SK-N-SH (cell line): Measurements from ENCODE around the gene RBM4B. TPM values are rescaled to one million over a fixed set of nuclear protein-coding genes. Genes with fewer than 3 reads are reported as not detected.

Experiments
- CTCF ChIA-PET: fragments of 300-600, 350-600 bp; formaldehyde crosslinking; extraction: SDS; loops from one replicate; lab custom pipeline; 2021; lab: Yijun Ruan, JAX
- POLR2A ChIA-PET: fragments of 350-600 bp; sonication (Branson Sonifier 250); formaldehyde crosslinking; extraction: SDS; loops from one replicate; lab custom pipeline; 2020; ENCODE audit warnings: antibody characterized with exemption, inconsistent platforms; lab: Yijun Ruan, JAX
- DNase-seq: peaks from one replicate; pipeline ENCODE4 v3.0.0; 2012
- H2AFZ ChIP-seq: fragments of 200-600 bp; sonication (generic); 2 replicates; pipeline ENCODE4 v1.8.1; 2016; ENCODE audit warnings: antibody characterized with exemption, mild to moderate bottlenecking, low read depth
- H3F3A ChIP-seq: fragments of 200-600 bp; sonication (generic); replicated peaks from 2 replicates; pipeline ENCODE3; 2016; ENCODE audit warnings: antibody characterized with exemption, mild to moderate bottlenecking; ENCODE audit not compliant: insufficient read depth
- H3K27ac ChIP-seq, 2 experiments: fragments of 200-500 bp in 1 of 2; fragments of 200-600 bp in 1 of 2; sonication (Bioruptor generic) in 1 of 2; sonication (generic), shearing (Covaris generic) in 1 of 2; 2 replicates each; pipeline versions ENCODE4 v1.5.1 to v1.6.1; 2014 to 2016; ENCODE audit warnings: low read depth in 2 of 2, inconsistent platforms in 1 of 2, low read length in 1 of 2, mild to moderate bottlenecking in 1 of 2, mixed read lengths in 1 of 2
- H3K27me3 ChIP-seq: fragments of 200-600 bp; sonication (generic), shearing (Covaris generic); 2 replicates; pipeline ENCODE4 v1.6.1; 2016; ENCODE audit warnings: mixed run types; ENCODE audit not compliant: insufficient read depth
- H3K36me3 ChIP-seq, 2 experiments: fragments of 200-500 bp in 1 of 2; fragments of 200-600 bp in 1 of 2; sonication (Bioruptor generic) in 1 of 2; sonication (generic) in 1 of 2; replicated peaks in 1 of 2; 2 replicates each; pipeline versions ENCODE3 to v1.5.1; 2014 to 2016; ENCODE audit warnings: low read length in 1 of 2, mild to moderate bottlenecking in 1 of 2; ENCODE audit not compliant: insufficient read depth in 2 of 2, control insufficient read depth in 1 of 2
- H3K4me1 ChIP-seq, 2 experiments: fragments of 200-500 bp in 1 of 2; fragments of 200-600 bp in 1 of 2; sonication (Bioruptor generic) in 1 of 2; sonication (generic), shearing (Covaris generic) in 1 of 2; 2 replicates each; pipeline versions ENCODE4 v1.5.1 to v1.6.1; 2014 to 2016; ENCODE audit warnings: low read depth in 1 of 2, low read length in 1 of 2, mixed run types in 1 of 2; ENCODE audit not compliant: insufficient read depth in 2 of 2, control insufficient read depth in 1 of 2
- H3K4me2 ChIP-seq: fragments of 200-600 bp; sonication (generic), shearing (Covaris generic); 2 replicates; pipeline ENCODE4 v1.6.1; 2017; ENCODE audit warnings: mixed run types
- H3K4me3 ChIP-seq, 2 experiments: fragments of 200-500 bp in 1 of 2; fragments of 200-600 bp in 1 of 2; sonication (Bioruptor generic) in 1 of 2; sonication (generic), shearing (Covaris generic) in 1 of 2; 2 replicates each; pipeline versions ENCODE4 v1.5.1 to v1.8.1; 2014 to 2016; ENCODE audit warnings: low read depth in 2 of 2, inconsistent platforms in 1 of 2, low read length in 1 of 2, mild to moderate bottlenecking in 1 of 2, mixed read lengths in 1 of 2, moderate library complexity in 1 of 2
- H3K79me2 ChIP-seq: fragments of 200-600 bp; sonication (generic); 2 replicates; pipeline ENCODE4 v1.8.1; 2017; ENCODE audit warnings: mild to moderate bottlenecking; ENCODE audit not compliant: insufficient read depth
- H3K9ac ChIP-seq: fragments of 200-600 bp; sonication (generic); 2 replicates; pipeline ENCODE4 v1.6.1; 2017; ENCODE audit warnings: mixed run types
- H3K9me2 ChIP-seq: fragments of 200-600 bp; sonication (generic); 2 replicates; pipeline ENCODE4 v1.6.1; 2017; ENCODE audit warnings: mixed run types
- H3K9me3 ChIP-seq: fragments of 200-600 bp; sonication (generic); 2 replicates; pipeline ENCODE4 v1.6.1; 2017; ENCODE audit warnings: mixed run types, mild to moderate bottlenecking, moderate library complexity
- H4K20me1 ChIP-seq: fragments of 200-600 bp; sonication (generic); 2 replicates; pipeline ENCODE4 v1.6.1; 2017; ENCODE audit warnings: mild to moderate bottlenecking, mixed run types; ENCODE audit not compliant: insufficient read depth
- CHD2 ChIP-seq: fragments of 150-350 bp; IDR thresholded peaks from 2 replicates; pipeline ENCODE4 v1.6.1; 2018; ENCODE audit warnings: low read length; ENCODE audit not compliant: partially characterized antibody
- CTCF ChIP-seq: fragments of 200-600 bp; sonication (generic); IDR thresholded peaks from 2 replicates; pipeline ENCODE4 v1.6.1; 2017; ENCODE audit warnings: antibody characterized with exemption, mild to moderate bottlenecking, moderate library complexity
- ELF1 ChIP-seq: IDR thresholded peaks from 2 replicates; pipeline ENCODE4 v1.4.0; 2012
- EP300 ChIP-seq, 2 experiments: IDR thresholded peaks; 2 replicates each; pipeline versions ENCODE4 v1.4.0 to v1.6.1; 2012; ENCODE audit warnings: borderline replicate concordance in 1 of 2, low read depth in 1 of 2, low read length in 1 of 2
- EZH2phosphoT487 ChIP-seq: fragments of 200-600 bp; sonication (generic); IDR thresholded peaks from 2 replicates; pipeline ENCODE4 v1.6.1; 2017; ENCODE audit warnings: low read depth, mixed run types, mild to moderate bottlenecking, antibody characterized with exemption, moderate library complexity, borderline replicate concordance
- FOSL2 ChIP-seq: IDR thresholded peaks from 2 replicates; pipeline ENCODE4 v1.4.0; 2012; ENCODE audit warnings: low read depth, mild to moderate bottlenecking, moderate library complexity, borderline replicate concordance
- FOXM1 ChIP-seq: IDR thresholded peaks from 2 replicates; pipeline ENCODE4 v1.4.0; 2012; ENCODE audit warnings: low read depth, mild to moderate bottlenecking
- GABPA ChIP-seq: IDR thresholded peaks from 2 replicates; pipeline ENCODE4 v1.4.0; 2012; ENCODE audit warnings: low read depth, mild to moderate bottlenecking
- IRF3 ChIP-seq: fragments of 150-350 bp; IDR thresholded peaks from 2 replicates; pipeline ENCODE4 v1.6.1; 2016; ENCODE audit warnings: mild to moderate bottlenecking, low read depth, low read length
- JUND ChIP-seq: IDR thresholded peaks from 2 replicates; pipeline ENCODE4 v1.4.0; 2012
- MEF2A ChIP-seq: IDR thresholded peaks from 2 replicates; pipeline ENCODE4 v1.4.0; 2012; ENCODE audit warnings: low read depth, borderline replicate concordance
- POLR2AphosphoS5 ChIP-seq: IDR thresholded peaks from 2 replicates; pipeline ENCODE4 v1.6.1; 2012; ENCODE audit warnings: low read depth, low read length
- RCOR1 ChIP-seq: fragments of 150-350 bp; IDR thresholded peaks from 2 replicates; pipeline ENCODE4 v1.6.1; 2017; ENCODE audit warnings: antibody characterized with exemption, low read length
- RFX5 ChIP-seq: IDR thresholded peaks from 2 replicates; pipeline ENCODE4 v1.6.1; 2012; ENCODE audit warnings: mild to moderate bottlenecking, improper control_type of control experiment, low read length
- RXRA ChIP-seq: IDR thresholded peaks from 2 replicates; pipeline ENCODE4 v1.4.0; 2012; ENCODE audit warnings: low read depth, mild to moderate bottlenecking, borderline replicate concordance
- SMC3 ChIP-seq: IDR thresholded peaks from 2 replicates; pipeline ENCODE4 v1.6.1; 2012; ENCODE audit warnings: low read depth, low read length, improper control_type of control experiment
- TAF1 ChIP-seq: IDR thresholded peaks from 2 replicates; pipeline ENCODE4 v1.6.1; 2012; ENCODE audit warnings: low read depth, mild to moderate bottlenecking, low read length, moderate library complexity, borderline replicate concordance
- TCF12 ChIP-seq: IDR thresholded peaks from 2 replicates; pipeline ENCODE4 v1.4.0; 2012
- USF1 ChIP-seq: IDR thresholded peaks from 2 replicates; pipeline ENCODE4 v1.4.0; 2012; ENCODE audit warnings: low read depth, borderline replicate concordance
- YY1 ChIP-seq: IDR thresholded peaks from 2 replicates; pipeline ENCODE4 v1.4.0; 2012; ENCODE audit warnings: low read depth, mild to moderate bottlenecking
- ZBTB33 ChIP-seq: IDR thresholded peaks from 2 replicates; pipeline ENCODE4 v1.4.0; 2012; ENCODE audit warnings: low read depth, borderline replicate concordance
- WGBS: methylation state at CpG from one replicate; pipeline ENCODE4 v1.1.6; 2017; ENCODE audit warnings: low lambda C conversion rate; 5-methylcytosine and 5-hydroxymethylcytosine counted together
- polyA plus RNA-seq, 3 experiments: library from polyadenylated mRNA; depleted of rRNA; stranded (reverse); fragments of >200 nt; gene quantifications; 2 replicates each; pipeline ENCODE4 v1.2.3, GENCODE V29; 2012

The RBM4B gene
- polyA plus RNA-seq, 1 of the 3 experiments (the other 2 are of a cell fraction): 31.1 TPM

GRCh38 chr11:66697988-66698387 is 20.3 kb upstream of the RBM4B start:
- DNase-seq: no peak
- POLR2A ChIA-PET: no interaction called here
- CTCF ChIA-PET: interaction anchor here (1.4 to 6.6 kb wide), 2 partner anchors 136 to 278 kb away, joined by 5 to 34 read pairs; partner anchors contain the start of gene C11orf86
- Histone ChIP-seq H3K4me3 (no peak overlapping the region), H3K9me3 (no peaks in the 10 kb centered on the region)
- TF ChIP-seq MEF2A (no peak), SMC3 (no peak), GABPA (no peak), YY1 (no peak), CTCF (no peak), EZH2phosphoT487 (no peak), CHD2 (no peak), RXRA (no peak), USF1 (no peak), JUND (no peak), TAF1 (no peak)
- TF ChIP-seq, all 33 proteins: peak for 0
- no peak overlapping the region for H3K4me2 ChIP-seq
- H3K9me2 ChIP-seq: no peaks in the 10 kb centered on the region
- no peak overlapping the region for H3K27ac ChIP-seq
- no peaks in the 10 kb centered on the region for H4K20me1 ChIP-seq
- no peaks in the 10 kb centered on the region for H3K4me1 ChIP-seq
- no peaks in the 10 kb centered on the region for H3K79me2 ChIP-seq
- H3K36me3 ChIP-seq: peaks cover 4 to 47% of the 10 kb centered on the region in 2 experiments
- no peaks in the 10 kb centered on the region for H3K27me3 ChIP-seq
- H3F3A ChIP-seq: no peaks in the 10 kb centered on the region
- H2AFZ ChIP-seq: no peak overlapping the region
- 88% methylated on average over 6 of the region's 6 CpGs for WGBS
- no peak overlapping the region for H3K9ac ChIP-seq

GRCh38 chr11:66696146-66696545 is 18.5 kb upstream of the RBM4B start:
- no peaks in the 10 kb centered on the region for H3K4me1 ChIP-seq
- no peaks in the 10 kb centered on the region for H3K9me3 ChIP-seq
- ChIA-PET CTCF (interaction anchor here (1.0 to 6.6 kb wide), 7 partner anchors 10 to 280 kb away, joined by 3 to 52 read pairs (median 7); partner anchors contain the start of gene C11orf86), POLR2A (no interaction called here)
- H3K27me3 ChIP-seq: no peaks in the 10 kb centered on the region
- no peak for DNase-seq
- no peaks in the 10 kb centered on the region for H3K79me2 ChIP-seq
- H4K20me1 ChIP-seq: no peaks in the 10 kb centered on the region
- no peak overlapping the region for H2AFZ ChIP-seq
- WGBS: 76% methylated on average over 3 of the region's 9 CpGs
- H3K9me2 ChIP-seq: no peaks in the 10 kb centered on the region
- peaks cover 4 to 53% of the 10 kb centered on the region in 2 experiments for H3K36me3 ChIP-seq
- H3K9ac ChIP-seq: no peak overlapping the region
- no peak overlapping the region for H3K4me2 ChIP-seq
- no peak overlapping the region for H3K27ac ChIP-seq
- no peak overlapping the region for H3K4me3 ChIP-seq
- no peaks in the 10 kb centered on the region for H3F3A ChIP-seq
- TF ChIP-seq ZBTB33: no peak
- no peak for TF ChIP-seq TCF12
- no peak for TF ChIP-seq POLR2AphosphoS5
- TF ChIP-seq IRF3: no peak
- TF ChIP-seq RXRA: no peak
- no peak for TF ChIP-seq FOXM1
- no peak for TF ChIP-seq ELF1
- no peak for TF ChIP-seq FOSL2
- no peak for TF ChIP-seq RFX5
- TF ChIP-seq EP300 (IDR thresholded peaks at IDR 0.05; ENCODE audit: borderline replicate concordance in 1 of 2, low read depth in 1 of 2, low read length in 1 of 2): no peak
- no peak for TF ChIP-seq RCOR1
- no peak for TF ChIP-seq CHD2
- TF ChIP-seq CTCF: no peak
